MCF 10A (cell line): ENCODE data around the gene SLC4A2. TPM values are rescaled to one million over a fixed set of nuclear protein-coding genes. Genes with fewer than 3 reads are reported as not detected.

Experiments
- BruUV-seq: library from RNA; stranded (reverse); fragments of 400-500 nt; replicated peaks from 2 replicates; lab custom pipeline; 2021; lab: Mats Ljungman, UMichigan
- CTCF ChIA-PET: fragments of 300-600 bp; sonication (Branson Sonifier 250); formaldehyde crosslinking; extraction: SDS; loops from one replicate; lab custom pipeline; 2021; ENCODE audit warnings: antibody characterized with exemption, inconsistent platforms; lab: Yijun Ruan, JAX
- POLR2A ChIA-PET: fragments of 300-600, 350-650 bp; sonication (Branson Sonifier 250); formaldehyde crosslinking; extraction: SDS; loops from one replicate; lab custom pipeline; 2020; ENCODE audit warnings: antibody characterized with exemption, inconsistent platforms; lab: Yijun Ruan, JAX
- DNase-seq: peaks from one replicate; pipeline ENCODE4 v3.0.0-alpha.2; 2018; ENCODE audit not compliant: unreplicated experiment
- H3K27ac Mint-ChIP-seq: one replicate; pipeline ENCODE4 v1.8.0; 2022; ENCODE audit warnings: mild to moderate bottlenecking, low read depth, mixed read lengths; ENCODE audit not compliant: unreplicated experiment
- H3K27me3 Mint-ChIP-seq: one replicate; pipeline ENCODE4 v1.8.0; 2022; ENCODE audit warnings: mixed read lengths; ENCODE audit not compliant: insufficient read depth, unreplicated experiment
- H3K36me3 Mint-ChIP-seq: one replicate; pipeline ENCODE4 v1.8.0; 2022; ENCODE audit warnings: mild to moderate bottlenecking, moderate library complexity, mixed read lengths; ENCODE audit not compliant: insufficient read depth, unreplicated experiment
- H3K4me1 Mint-ChIP-seq: one replicate; pipeline ENCODE4 v1.8.0; 2022; ENCODE audit warnings: mixed read lengths; ENCODE audit not compliant: insufficient read depth, unreplicated experiment
- H3K4me3 Mint-ChIP-seq: one replicate; pipeline ENCODE4 v1.8.0; 2022; ENCODE audit warnings: mild to moderate bottlenecking, moderate library complexity, mixed read lengths; ENCODE audit not compliant: unreplicated experiment
- H3K9me3 Mint-ChIP-seq: one replicate; pipeline ENCODE4 v1.8.0; 2022; ENCODE audit warnings: mixed read lengths; ENCODE audit not compliant: unreplicated experiment
- CTCF ChIP-seq: fragments of 200-600 bp; IDR thresholded peaks from one replicate; pipeline ENCODE4 v1.8.0; 2022; ENCODE audit warnings: antibody characterized with exemption, mild to moderate bottlenecking; ENCODE audit not compliant: unreplicated experiment
- intact Hi-C: fragments of 100-400 bp; cut with micrococcal nuclease; formaldehyde crosslinking; loops from 2 replicates; pipeline ENCODE4 v1.14.1; 2022
- total RNA-seq: library from RNA; stranded (reverse); gene quantifications from 2 replicates; pipeline ENCODE4 v1.2.3, GENCODE V29; 2022

The SLC4A2 gene
- total RNA-seq, 1 experiment from 2014 or later = 112 TPM

DNA sequence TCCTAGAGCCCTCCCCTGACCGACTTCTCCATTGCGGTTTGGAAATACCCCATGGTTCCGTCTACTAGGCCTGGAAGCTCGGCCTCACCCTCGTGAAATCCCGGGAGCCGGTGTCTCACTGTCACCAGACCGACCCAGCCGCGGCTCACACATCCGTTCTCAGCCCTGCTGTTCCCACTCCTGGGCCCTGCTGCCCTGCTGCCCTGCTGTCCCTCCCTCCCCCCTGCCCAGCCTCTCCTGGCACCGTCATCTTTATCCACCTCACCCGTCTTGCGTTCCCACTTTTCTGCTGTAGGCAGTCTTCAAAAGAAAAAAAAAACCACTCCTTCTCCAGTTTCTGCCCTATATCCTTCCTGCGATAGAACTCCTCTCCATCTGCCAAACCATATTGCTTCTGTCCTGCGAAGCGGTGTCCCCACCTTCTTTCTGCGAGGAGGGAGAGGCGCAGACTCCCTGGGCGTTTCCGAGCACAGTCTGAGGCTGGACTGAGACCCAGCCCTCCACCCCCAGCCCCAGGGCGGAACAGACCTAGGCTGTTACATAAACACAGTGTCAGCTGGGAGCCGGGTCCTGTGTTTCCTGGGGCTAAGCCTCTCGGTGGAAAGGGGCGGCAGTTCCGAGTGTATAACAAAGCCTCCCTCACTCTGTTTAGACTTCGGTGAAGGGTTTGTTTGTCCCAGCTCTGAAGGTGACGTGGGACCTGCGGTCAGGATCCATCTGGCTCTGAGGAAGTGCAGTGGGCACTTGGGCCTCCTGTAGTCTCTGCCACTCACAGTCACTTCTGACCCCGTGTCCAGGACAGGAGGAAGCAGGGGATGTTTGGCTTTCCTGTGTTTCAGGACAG, 29.7 kb downstream of the SLC4A2 start:
- POLR2A ChIA-PET = interaction anchor here (0.7 to 10.0 kb wide), 7 partner anchors 22 to 1951 kb away, joined by 3 to 151 read pairs (median 9); partner anchors contain the start of genes ABCB8, ABCF2, CDK5 and REPIN1

DNA sequence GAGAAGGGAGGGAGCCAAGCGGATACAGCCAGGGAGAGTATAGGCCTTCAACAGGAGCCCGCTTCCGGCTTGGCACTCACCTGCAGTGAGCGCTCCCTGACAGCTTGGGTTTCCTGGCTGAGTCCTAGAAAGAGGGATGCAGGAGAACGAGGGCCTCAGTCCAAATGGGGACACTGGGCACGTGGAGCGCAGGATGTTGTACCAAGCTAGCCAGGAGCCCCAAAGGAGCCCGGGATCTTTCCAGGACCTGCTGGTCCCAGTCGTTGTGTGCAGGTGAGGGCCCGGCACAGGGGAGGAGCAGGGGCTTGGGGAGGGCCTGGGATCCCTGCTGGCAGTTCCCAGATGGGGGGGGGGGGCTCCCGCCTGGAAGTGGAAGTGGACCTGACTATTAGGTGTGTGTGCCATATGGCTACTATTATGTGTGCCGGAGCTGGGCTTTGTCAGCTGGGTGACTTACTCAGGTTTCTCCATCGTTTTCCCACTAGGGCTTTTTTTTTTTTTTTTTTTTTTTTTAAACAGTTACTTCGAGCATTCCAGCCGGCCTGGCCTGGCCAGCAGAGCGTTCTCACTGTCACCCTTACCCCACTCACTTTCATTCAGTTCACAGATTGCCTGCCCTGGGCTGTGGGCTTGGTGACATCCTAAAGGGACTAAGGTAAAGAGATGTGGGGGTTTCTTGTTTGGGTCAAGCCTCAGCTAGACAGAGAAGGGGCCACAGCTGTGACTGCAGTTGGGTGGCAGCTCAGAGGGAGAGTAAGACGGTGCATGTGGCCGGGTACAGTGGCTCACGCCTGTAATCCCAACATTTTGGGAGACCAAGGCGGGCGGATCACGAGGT, 30.7 kb downstream of the SLC4A2 start:
- H3K4me1 Mint-ChIP-seq = peaks cover 32% of the 10 kb centered on the region
- no peaks in the 10 kb centered on the region for H3K9me3 Mint-ChIP-seq
- H3K4me3 Mint-ChIP-seq = peak overlapping the region; percentile 77
- ChIA-PET POLR2A (interaction anchor here (0.6 to 10.0 kb wide), 4 partner anchors 24 to 1067 kb away, joined by 3 to 151 read pairs (median 66); partner anchors contain the start of genes CDK5 and SLC4A2), CTCF (interaction anchor here (0.6 to 15.0 kb wide), 11 partner anchors 9 to 1861 kb away, joined by 3 to 315 read pairs (median 5); partner anchors contain the start of gene FASTK)
- no peak for TF ChIP-seq CTCF
- no peaks in the 10 kb centered on the region for H3K27me3 Mint-ChIP-seq
- H3K36me3 Mint-ChIP-seq = peaks cover 11% of the 10 kb centered on the region
- no TSS peak for BruUV-seq
- intact Hi-C loops = loop anchor here (2.0 kb wide), 1 partner anchor 61 kb away; the partner anchor contains the start of gene ABCB8
- H3K27ac Mint-ChIP-seq = peak overlapping the region; percentile 88
- DNase-seq = no peak

More for the DNA sequence above, 29.7 kb downstream of the SLC4A2 start:
- peak overlapping the region; percentile 77 for H3K4me3 Mint-ChIP-seq
- no peaks in the 10 kb centered on the region for H3K27me3 Mint-ChIP-seq
- intact Hi-C loops = loop anchor here (1.0 to 2.0 kb wide), 2 partner anchors 22 to 60 kb away; partner anchors contain the start of gene ABCB8
- peaks cover 34% of the 10 kb centered on the region for H3K4me1 Mint-ChIP-seq
- CTCF ChIA-PET = interaction anchor here (0.6 to 15.0 kb wide), 9 partner anchors 8 to 1860 kb away, joined by 3 to 315 read pairs (median 3); no protein-coding TSS in a partner anchor
- TF ChIP-seq CTCF = no peak
- peaks cover 11% of the 10 kb centered on the region for H3K36me3 Mint-ChIP-seq
- peak; percentile 38 for DNase-seq
- no TSS peak for BruUV-seq
- H3K27ac Mint-ChIP-seq = peak overlapping the region; percentile 88
- H3K9me3 Mint-ChIP-seq = no peaks in the 10 kb centered on the region

- no peaks in the 10 kb centered on the region for H3K9me3 Mint-ChIP-seq
- peaks cover 23% of the 10 kb centered on the region for H3K4me1 Mint-ChIP-seq
- no peak for DNase-seq
- intact Hi-C loops = no loop called here
- H3K27me3 Mint-ChIP-seq = no peaks in the 10 kb centered on the region
- POLR2A ChIA-PET = interaction anchor here (0.7 to 1.1 kb wide), 2 partner anchors 13 to 25 kb away, joined by 3 read pairs; no protein-coding TSS in a partner anchor
- CTCF ChIA-PET = interaction anchor here (0.6 to 15.0 kb wide), 10 partner anchors 10 to 266 kb away, joined by 3 to 315 read pairs (median 4); partner anchors contain the start of gene FASTK
- no TSS peak for BruUV-seq
- no peak for TF ChIP-seq CTCF
- no peak overlapping the region for H3K4me3 Mint-ChIP-seq
- peaks cover 13% of the 10 kb centered on the region for H3K36me3 Mint-ChIP-seq
- no peak overlapping the region for H3K27ac Mint-ChIP-seq
Measured at GRCh38 chr7:151091003-151091402, 31.6 kb downstream of the SLC4A2 start.
